Measurements from ENCODE around the gene IRF7.
"Not testable (repeated sequence)": the region's sequence is repeated elsewhere in the genome, so short reads cannot be mapped to it uniquely, and the experiment has no call there.

Gene IRF7

GRCh38 chr11:615504-616319 lies at the start of gene IRF7:
TSS of gene IRF7 (minus strand) at chr11:615950. CDS start at chr11:615364, 586 bp downstream.
- peak within 1 kb of the TSS; percentile 87 for H3K4me3 Mint-ChIP-seq
- no peaks in the 10 kb centered on the region for H3K36me3 Mint-ChIP-seq
- peak within 1 kb of the TSS; percentile 76 for H3K27ac Mint-ChIP-seq
- H3K27me3 Mint-ChIP-seq = no peaks in the 10 kb centered on the region
- no peaks in the 10 kb centered on the region for H3K9me3 Mint-ChIP-seq (ENCODE audit: low read depth)
- peaks cover 11% of the 10 kb centered on the region for H3K4me1 Mint-ChIP-seq (ENCODE audit: low read depth)

DNA sequence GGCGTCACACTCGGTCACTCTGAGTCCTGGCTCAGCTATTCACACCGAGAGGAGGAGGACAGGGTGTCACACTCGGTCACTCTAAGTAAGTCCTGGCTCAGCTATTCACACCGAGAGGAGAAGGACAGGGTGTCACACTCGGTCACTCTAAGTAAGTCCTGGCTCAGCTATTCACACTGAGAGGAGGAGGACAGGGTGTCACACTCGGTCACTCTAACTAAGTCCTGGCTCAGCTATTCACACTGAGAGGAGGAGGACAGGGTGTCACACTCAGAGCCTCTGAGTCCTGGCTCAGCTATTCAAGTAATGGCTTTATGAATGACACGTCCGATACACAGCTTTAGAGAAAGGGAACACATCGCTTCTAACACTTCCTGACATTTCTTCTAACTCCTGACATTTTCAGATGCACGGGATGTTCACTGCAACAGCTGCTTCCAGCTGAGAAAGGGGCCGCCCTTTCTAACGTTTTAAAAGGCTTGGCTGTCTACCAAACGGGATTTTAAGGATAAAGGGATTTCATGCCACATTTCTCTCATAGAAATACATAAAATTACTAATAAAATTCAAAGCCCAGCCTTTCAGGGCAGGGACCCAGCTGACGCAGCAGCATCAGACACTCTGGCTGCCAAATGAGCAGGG lies 49.4 kb upstream of the IRF7 start:
- Mint-ChIP-seq H3K4me3 (no peak overlapping the region), H3K27me3 (no peaks in the 10 kb centered on the region), H3K27ac (no peak overlapping the region), H3K4me1 (ENCODE audit: low read depth) (no peaks in the 10 kb centered on the region), H3K36me3 (peaks cover 4% of the 10 kb centered on the region), H3K9me3 (ENCODE audit: low read depth) (no peaks in the 10 kb centered on the region)

- peaks cover 2% of the 10 kb centered on the region for H3K36me3 Mint-ChIP-seq
- H3K27me3 Mint-ChIP-seq = no peaks in the 10 kb centered on the region
- no peak overlapping the region for H3K27ac Mint-ChIP-seq
- H3K4me3 Mint-ChIP-seq = no peak overlapping the region
- H3K4me1 Mint-ChIP-seq (ENCODE audit: low read depth) = no peaks in the 10 kb centered on the region
- H3K9me3 Mint-ChIP-seq (ENCODE audit: low read depth) = no peaks in the 10 kb centered on the region
These were observed 47.0 kb upstream of the IRF7 start for GRCh38 chr11:662689-663274.

GRCh38 chr11:660681-661444 lies 45.1 kb upstream of the IRF7 start:
- no peaks in the 10 kb centered on the region for H3K9me3 Mint-ChIP-seq (ENCODE audit: low read depth)
- no peak overlapping the region for H3K27ac Mint-ChIP-seq
- no peaks in the 10 kb centered on the region for H3K27me3 Mint-ChIP-seq
- H3K4me3 Mint-ChIP-seq = no peak overlapping the region
- no peaks in the 10 kb centered on the region for H3K4me1 Mint-ChIP-seq (ENCODE audit: low read depth)
- peaks cover 2% of the 10 kb centered on the region for H3K36me3 Mint-ChIP-seq

- Mint-ChIP-seq H3K27ac (no peak overlapping the region), H3K9me3 (ENCODE audit: low read depth) (no peaks in the 10 kb centered on the region), H3K4me3 (no peak overlapping the region), H3K4me1 (ENCODE audit: low read depth) (no peaks in the 10 kb centered on the region), H3K27me3 (no peaks in the 10 kb centered on the region), H3K36me3 (peaks cover 2% of the 10 kb centered on the region)
These were observed 44.5 kb upstream of the IRF7 start for GRCh38 chr11:660281-660680.

DNA sequence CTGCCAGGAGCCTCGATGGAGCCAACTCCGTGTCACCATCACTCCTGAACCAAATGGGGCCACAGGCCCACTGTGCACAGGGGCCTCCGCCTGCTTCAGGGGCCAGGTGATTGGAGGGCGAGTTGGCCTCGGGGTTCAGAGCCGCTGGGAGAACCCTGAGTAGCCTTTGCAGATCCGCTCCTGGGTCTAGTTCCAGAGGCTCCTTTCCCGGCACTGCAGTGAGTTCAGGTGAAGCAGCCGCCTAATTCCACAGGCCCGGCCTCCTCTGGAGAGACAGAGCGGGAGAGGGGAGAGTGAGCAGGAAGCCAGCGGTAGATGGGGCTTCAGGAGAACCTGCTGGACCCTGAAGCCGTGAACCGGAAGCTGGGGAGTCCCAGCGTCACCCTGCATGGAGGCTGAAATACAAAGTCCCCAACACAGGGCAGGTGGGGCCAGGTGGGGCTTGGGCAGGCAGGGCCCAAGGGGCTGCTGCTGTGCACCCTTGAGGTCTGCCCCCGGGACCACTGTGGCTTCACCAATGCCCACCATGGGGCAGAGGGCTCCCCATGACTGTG lies 43.9 kb upstream of the IRF7 start:
- H3K36me3 Mint-ChIP-seq = peaks cover 2% of the 10 kb centered on the region
- H3K4me3 Mint-ChIP-seq = no peak overlapping the region
- H3K27me3 Mint-ChIP-seq = no peaks in the 10 kb centered on the region
- no peaks in the 10 kb centered on the region for H3K9me3 Mint-ChIP-seq (ENCODE audit: low read depth)
- H3K4me1 Mint-ChIP-seq (ENCODE audit: low read depth) = no peaks in the 10 kb centered on the region
- H3K27ac Mint-ChIP-seq = no peak overlapping the region

DNA sequence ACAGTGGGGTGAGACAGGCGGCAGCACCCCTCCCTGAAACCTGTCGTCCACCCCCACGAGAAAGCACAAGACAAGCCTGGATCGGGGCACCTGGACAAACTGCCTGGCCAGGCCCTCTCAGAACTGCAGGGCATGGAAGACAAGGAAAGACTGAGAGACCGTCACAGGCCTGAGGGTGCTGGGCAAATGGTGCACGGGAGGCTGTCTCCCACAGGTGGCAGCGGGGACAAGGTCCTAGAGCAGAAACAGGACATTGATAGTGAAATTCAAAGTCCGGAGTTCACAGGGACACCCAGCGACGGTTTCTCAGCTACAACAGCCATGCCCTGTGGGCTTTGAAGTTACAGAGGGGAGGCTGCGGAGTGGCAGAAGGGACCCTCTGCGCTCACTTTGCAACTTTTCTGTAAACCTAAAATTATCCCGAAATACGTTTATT lies 42.0 kb upstream of the IRF7 start:
- Mint-ChIP-seq H3K9me3 (ENCODE audit: low read depth) (no peaks in the 10 kb centered on the region), H3K4me1 (ENCODE audit: low read depth) (no peaks in the 10 kb centered on the region), H3K27ac (no peak overlapping the region), H3K36me3 (peaks cover 2% of the 10 kb centered on the region), H3K27me3 (no peaks in the 10 kb centered on the region), H3K4me3 (no peak overlapping the region)

GRCh38 chr11:656866-657265 lies 41.1 kb upstream of the IRF7 start:
- Mint-ChIP-seq H3K4me1 (ENCODE audit: low read depth) (no peaks in the 10 kb centered on the region), H3K36me3 (no peaks in the 10 kb centered on the region), H3K9me3 (ENCODE audit: low read depth) (no peaks in the 10 kb centered on the region), H3K27ac (no peak overlapping the region), H3K4me3 (no peak overlapping the region), H3K27me3 (no peaks in the 10 kb centered on the region)

DNA sequence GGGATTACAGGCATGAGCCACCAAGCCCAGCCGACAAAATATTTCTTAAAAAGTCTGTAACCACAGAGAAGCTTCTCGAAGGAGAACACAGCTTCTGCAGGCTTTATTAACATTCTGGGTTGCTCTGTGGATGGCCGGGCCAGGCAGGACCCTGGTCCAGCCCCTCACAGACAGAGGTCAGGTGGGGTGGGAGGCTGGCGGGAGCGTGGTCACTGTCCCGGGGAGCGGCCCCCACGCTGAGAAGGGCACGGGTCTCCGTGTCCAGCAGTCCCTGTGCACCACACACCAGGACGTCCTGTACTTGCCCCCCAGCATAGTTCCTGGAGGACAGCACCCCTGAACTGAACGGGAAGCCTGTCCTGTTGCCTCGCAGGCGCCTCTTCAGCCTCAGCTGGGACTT lies 40.7 kb upstream of the IRF7 start:
- no peaks in the 10 kb centered on the region for H3K27me3 Mint-ChIP-seq
- H3K9me3 Mint-ChIP-seq (ENCODE audit: low read depth) = no peaks in the 10 kb centered on the region
- H3K4me1 Mint-ChIP-seq (ENCODE audit: low read depth) = no peaks in the 10 kb centered on the region
- H3K36me3 Mint-ChIP-seq = no peaks in the 10 kb centered on the region
- no peak overlapping the region for H3K4me3 Mint-ChIP-seq
- no peak overlapping the region for H3K27ac Mint-ChIP-seq

- Mint-ChIP-seq H3K9me3 (ENCODE audit: low read depth) (no peaks in the 10 kb centered on the region), H3K27ac (no peak overlapping the region), H3K4me3 (no peak overlapping the region), H3K27me3 (no peaks in the 10 kb centered on the region), H3K36me3 (no peaks in the 10 kb centered on the region), H3K4me1 (ENCODE audit: low read depth) (no peaks in the 10 kb centered on the region)
These were observed 39.4 kb upstream of the IRF7 start for GRCh38 chr11:655036-655726.

- not testable (repeated sequence) for H3K27me3 Mint-ChIP-seq; H3K36me3 Mint-ChIP-seq; H3K27ac Mint-ChIP-seq; H3K9me3 Mint-ChIP-seq (ENCODE audit: low read depth); H3K4me3 Mint-ChIP-seq; H3K4me1 Mint-ChIP-seq (ENCODE audit: low read depth)
These were observed 38.7 kb upstream of the IRF7 start for GRCh38 chr11:654444-654843.

GRCh38 chr11:653837-654236 lies 38.1 kb upstream of the IRF7 start:
- H3K4me1 Mint-ChIP-seq (ENCODE audit: low read depth) = no peaks in the 10 kb centered on the region

DNA sequence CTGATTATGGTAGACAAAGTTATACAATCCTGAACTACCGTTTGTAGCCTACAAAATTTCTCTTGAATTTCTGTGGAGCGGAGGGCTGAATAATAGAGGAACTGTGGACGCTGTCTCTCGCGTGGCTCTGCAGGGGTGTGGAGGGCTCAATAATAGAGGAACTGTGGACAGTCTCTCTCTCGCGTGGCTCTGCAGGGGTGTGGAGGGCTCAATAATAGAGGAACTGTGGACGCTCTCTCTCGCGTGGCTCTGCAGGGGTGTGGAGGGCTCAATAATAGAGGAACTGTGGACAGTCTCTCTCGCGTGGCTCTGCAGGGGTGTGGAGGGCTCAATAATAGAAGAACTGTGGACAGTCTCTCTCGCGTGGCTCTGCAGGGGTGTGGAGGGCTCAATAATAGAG lies 37.4 kb upstream of the IRF7 start:
- not testable (repeated sequence) for H3K27me3 Mint-ChIP-seq; H3K27ac Mint-ChIP-seq; H3K4me3 Mint-ChIP-seq; H3K36me3 Mint-ChIP-seq; H3K4me1 Mint-ChIP-seq (ENCODE audit: low read depth); H3K9me3 Mint-ChIP-seq (ENCODE audit: low read depth)

More at GRCh38 chr11:653837-654236, 38.1 kb upstream of the IRF7 start:
- Mint-ChIP-seq H3K4me3 (no peak overlapping the region), H3K27ac (no peak overlapping the region), H3K36me3 (no peaks in the 10 kb centered on the region), H3K27me3 (no peaks in the 10 kb centered on the region), H3K9me3 (ENCODE audit: low read depth) (no peaks in the 10 kb centered on the region)

DNA sequence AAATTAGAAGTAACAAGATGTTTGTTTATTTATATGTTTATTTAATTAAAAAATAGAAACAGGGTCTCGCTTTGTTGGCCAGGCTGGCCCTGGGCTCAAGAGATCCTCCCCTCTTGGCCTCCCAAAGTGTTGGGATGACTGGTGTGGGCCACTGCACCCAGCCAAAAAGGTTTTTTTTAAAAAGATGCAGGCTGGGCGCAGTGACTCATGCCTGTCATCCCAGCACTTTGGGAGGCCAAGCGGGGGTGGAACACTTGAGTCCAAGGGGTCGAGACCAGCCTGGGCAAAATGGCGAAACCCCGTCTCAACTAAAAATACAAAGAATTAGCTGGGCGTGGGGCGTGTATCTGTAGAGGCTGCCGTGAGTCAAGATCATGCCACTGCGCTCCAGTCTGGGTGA lies 34.7 kb upstream of the IRF7 start:
- Mint-ChIP-seq H3K4me1 (ENCODE audit: low read depth) (peaks cover 2% of the 10 kb centered on the region), H3K27me3 (no peaks in the 10 kb centered on the region), H3K4me3 (no peak overlapping the region), H3K27ac (no peak overlapping the region), H3K9me3 (ENCODE audit: low read depth) (no peaks in the 10 kb centered on the region), H3K36me3 (no peaks in the 10 kb centered on the region)
